GM18520 (cell line): ENCODE results near the gene ZYG11B.
"Not testable (repeated sequence)": the region's sequence is repeated elsewhere in the genome, so short reads cannot be mapped to it uniquely, and the experiment has no call there.

ENCODE experiments used
- ATAC-seq: cut with Tn5 transposase; IDR thresholded peaks from one replicate; pipeline ENCODE4 v1.9.1; 2021; ENCODE audit not compliant: unreplicated experiment

ZYG11B gene

DNA sequence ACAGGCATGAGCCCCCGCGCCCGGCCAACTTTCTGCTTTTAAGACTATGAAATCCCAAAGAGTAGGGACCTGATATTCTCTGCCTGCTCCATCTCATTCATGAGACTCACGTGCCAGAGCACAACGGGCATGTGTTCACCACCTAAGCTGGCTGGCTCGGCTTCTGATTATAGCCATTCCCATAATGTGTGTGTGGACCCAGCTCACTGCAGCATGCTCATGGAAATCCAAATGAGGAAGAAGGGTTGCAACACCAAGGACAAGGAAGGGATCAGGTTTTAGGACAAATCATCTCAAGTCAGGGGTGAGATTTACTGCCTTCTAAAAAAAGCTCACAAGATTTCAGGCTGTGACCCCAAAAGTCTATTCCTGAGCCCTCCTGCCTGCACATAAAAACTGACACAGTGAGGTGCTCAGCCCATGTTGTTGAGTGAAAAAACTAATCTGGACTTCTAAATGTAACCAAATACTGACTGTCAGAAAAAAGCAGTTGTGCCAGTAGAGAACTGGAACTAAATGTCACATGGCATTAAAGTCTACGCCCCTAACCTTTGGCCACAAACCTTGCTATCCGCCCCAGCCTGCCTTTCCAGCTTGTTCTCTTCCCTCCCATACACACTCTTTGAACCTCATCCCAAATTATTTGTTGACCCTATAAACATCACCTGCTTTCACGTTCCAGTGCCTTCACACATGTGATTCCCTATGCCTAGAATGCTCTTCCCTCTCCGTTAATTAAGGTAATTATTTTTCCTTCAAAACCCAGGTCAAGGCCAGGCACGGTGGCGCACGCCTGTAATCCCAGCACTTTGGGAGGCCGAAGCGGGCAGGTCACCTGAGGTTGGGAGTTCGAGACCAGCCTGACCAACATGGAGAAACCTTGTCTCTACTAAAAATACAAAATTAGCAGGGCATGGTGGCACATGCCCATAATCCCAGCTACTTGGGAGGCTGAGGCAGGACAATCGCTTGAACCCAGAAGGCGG, 19.0 kb upstream of the ZYG11B start:
- ATAC-seq, result no peak

DNA sequence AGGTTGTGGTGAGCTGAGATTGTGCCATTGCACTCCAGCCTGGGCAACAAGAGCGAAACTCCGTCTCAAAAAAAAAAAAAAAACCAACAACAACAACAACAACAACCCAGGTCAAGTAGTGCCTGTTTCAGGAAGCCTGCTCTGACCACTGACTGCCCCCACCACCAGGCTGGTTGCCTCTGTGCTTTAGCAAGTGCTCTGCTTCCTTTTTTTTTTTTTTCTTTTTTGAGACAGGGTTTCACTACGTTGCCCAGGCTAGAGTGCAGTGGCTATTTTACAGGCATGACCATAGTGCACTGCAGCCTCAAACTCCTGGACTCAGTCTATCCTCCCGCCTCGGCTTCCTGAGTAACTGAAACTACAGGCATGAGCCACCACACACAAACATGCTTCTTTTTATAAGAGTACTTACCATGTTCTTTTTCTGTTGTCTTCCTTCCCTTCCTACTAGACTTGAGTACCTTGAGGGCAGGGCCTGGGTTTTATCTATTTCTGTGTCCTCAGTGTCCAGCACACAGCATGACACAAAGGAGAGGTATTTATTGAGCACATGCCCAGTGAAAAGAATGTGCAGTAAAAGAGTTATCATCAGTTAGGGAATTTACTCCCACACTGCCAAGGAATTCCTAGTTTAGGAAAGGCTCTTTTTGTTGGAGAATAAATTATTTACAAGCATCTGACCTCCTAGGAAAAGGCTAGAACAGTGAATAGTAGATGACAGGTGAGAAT, 18.2 kb upstream of the ZYG11B start:
- no peak for ATAC-seq

GRCh38 chr1:52709016-52709415, 17.2 kb upstream of the ZYG11B start:
- ATAC-seq, result no peak

DNA sequence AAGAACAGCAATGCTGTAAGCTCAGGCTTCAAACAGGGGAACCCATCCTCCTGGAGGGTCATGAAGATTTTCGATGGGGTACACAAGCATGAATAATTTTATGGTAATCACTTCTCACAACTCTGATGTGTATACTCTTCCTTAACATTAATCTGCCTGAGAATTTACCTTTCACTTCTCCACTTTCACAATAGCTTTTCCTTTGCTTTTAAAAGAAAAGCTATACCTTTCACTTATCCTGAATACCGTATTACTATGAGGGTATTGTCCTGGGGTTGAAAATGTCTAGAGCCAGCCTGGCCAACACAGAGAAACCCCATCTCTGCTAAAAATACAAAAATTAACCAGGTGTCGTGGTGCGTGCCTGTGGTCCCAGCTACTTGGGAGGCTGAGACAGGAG, 12.7 kb upstream of the ZYG11B start:
- ATAC-seq, result no peak

DNA sequence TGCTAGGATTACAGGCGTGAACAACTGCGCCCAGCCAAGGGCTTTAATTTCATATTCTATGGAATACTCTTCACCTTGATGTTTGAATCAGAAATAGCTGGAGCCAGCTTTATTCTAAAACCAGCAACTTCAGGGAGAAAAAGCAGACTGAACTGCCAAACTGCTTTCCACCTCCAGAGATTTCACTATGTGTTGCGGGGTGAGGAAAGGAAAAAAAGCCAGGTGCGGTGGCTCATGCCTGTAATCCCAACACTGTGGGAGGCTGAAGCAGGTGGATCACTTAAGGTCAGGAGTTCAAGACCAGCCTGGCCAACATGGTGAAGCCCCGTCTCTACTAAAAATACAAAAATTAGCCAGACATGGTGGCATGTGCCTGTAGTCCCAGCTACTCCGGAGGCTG, 11.0 kb upstream of the ZYG11B start:
- not testable (repeated sequence) for ATAC-seq

DNA sequence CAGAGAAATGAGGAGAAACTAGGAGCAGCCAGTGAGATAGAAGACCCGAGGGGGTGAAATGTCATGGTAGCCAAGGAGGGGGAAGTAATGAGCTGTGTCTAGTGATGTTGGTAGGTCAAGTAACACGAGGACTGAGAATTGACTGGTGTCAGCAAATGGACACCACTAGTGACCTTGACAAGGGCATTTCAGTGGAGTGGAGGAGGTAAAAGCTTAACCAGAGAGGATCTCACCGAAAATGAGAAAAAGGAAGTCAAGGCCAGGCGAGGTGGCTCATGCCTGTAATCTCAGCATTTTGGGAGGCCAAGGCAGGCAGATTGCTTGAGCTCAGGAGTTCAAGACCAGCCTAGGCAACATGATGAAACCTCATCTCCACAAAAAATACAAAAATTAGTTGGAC, 3.0 kb upstream of the ZYG11B start:
- no peak for ATAC-seq

GRCh38 chr1:52725903-52726264, 369 bp upstream of the ZYG11B start:
- no peak for ATAC-seq

DNA sequence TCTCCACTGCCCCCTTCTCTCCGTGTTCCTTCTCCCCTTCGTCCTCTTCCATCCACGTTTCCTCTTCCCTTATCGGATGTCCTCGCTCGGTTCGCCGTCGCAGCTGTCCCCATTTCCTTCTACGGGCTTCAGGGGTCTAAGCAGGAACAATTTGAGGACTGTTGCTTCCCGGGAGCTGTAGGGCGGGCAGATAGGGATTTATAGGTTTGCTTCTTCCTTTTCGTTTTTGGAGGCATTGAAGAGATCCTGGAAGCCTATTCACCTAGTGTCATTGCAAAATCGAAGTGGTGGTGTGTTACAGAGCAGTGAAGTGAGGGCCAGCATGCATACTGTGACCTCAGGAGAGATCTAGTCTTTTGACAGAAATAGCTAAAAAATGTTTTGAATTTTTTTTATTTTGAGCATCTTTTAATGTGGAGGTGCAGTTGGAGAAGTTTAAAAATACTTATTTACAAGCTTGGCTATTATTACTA, 897 bp downstream of the ZYG11B start:
- ATAC-seq, result no peak

DNA sequence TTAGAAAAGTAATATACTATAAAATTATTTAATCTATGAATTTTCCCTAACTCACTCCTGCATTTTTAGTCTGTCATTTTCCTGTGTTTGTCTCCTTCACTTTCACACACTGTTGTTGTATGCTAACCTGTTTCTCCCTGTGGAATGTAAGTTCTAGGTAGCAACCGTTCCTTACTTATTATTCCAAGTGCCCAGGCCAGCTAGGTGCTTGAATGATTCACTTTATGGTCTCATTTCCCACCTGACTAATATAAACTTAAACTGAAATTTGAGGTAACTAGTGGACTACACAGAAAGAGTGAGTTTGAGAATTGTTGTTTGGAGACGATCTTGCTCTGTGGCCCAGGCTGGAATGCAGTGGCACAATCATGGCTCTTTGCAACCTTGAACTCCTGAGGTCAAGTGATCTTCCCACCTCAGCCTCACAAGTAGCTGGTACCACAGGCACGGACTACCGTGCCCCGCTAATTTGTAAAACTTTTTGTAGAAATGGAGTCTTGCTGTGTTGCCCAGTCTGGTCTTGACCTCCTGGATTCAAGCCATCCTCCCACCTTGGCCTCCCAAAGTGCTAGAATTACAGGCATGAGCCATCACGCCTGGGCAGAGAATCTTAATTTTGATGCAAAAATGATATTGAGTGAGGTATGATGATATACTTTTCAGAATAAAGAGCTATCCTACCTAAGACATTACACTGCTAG, 1.9 kb downstream of the ZYG11B start:
- no peak for ATAC-seq

DNA sequence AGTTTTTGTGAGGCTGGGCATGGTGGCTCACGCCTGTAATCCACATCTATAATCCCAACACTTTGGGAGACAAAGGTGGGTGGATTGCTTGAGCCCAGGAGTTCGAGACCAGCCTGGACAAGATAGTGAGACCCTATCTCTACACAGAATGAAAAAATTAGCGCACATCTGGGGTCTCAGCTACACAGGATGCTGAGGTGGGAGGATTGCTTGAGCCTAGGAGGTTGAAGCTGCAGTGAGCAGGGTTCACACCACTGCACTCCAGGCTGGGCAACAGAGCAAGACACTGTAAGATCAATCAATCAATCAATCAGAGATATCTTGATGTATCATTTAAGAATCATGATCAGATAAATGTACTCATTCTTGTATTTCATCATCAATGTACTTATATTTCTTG, 7.1 kb downstream of the ZYG11B start:
- ATAC-seq, result no peak

DNA sequence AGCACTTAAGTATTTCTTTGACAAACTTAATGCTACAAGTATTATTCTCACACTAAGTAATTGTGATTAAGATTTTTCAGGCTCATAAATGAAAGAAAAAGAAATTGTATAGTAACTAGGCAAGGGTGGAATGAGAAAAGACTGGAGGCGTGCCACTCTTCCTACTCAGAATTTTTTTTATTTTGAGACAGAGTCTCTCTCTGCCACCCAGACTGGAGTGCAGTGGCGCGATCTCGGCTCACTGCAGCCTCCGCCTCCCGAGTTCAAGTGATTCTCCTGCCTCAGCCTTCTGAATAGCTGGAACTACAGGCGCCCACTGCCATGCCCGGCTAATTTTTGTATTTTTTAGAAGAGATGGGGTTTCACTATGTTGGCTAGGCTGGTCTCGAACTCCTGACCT, 9.1 kb downstream of the ZYG11B start:
- not testable (repeated sequence) for ATAC-seq

GRCh38 chr1:52738148-52738547, 11.9 kb downstream of the ZYG11B start:
- ATAC-seq, result no peak

DNA sequence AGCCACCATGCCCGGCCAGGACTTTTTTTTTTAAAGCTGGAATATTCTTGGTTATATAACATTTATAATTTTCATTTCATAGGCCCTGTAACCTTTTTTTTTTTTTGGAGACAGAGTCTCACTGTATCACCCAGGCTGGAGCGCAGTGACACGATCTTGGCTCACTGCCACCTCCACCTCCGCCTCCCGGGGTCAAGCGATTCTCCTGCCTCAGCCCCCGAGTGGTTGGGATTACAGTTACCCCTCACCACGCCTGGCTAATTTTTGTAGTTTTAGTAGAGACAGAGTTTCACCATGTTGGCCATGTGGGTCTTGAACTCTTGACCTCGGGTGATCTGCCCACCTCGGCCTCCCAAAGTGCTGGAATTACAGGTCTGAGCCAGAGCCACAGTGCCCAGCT, 12.6 kb downstream of the ZYG11B start:
- no peak for ATAC-seq

DNA sequence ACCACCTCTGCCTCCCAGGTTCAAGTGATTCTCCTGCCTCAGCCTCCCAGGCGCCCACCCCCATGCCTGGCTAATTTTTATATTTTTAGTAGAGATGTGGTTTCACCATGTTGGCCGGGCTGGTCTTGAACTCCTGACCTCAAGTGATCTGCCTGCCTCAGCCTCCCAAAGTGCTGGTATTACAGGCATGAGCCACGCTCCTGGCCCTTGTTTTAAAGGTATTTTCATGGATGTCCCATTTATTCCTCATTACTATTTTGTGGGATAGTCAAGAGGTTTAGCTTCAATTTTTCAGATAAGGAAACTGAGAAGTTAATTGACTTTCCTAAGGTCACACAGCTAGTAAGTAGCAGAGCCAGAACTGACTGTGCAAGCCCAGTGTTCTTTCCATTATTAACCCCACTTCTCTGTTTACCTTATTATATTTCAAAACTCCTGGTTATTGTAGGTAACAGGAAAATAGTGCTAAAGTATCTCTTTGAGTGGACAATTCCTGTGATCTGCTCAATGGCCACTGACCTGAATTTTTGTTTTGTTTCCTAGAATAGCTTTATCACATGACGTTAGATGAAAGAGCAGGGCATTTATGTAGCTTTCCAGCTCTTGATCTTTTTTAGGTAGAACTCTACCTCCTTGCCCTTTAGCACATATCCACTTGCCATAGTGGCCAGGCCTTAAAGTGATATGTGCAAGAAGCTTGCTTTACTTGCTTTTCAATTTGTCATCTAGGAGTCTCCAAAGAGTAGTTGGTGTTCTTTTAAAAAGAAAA, 13.6 kb downstream of the ZYG11B start:
- ATAC-seq, result no peak

DNA sequence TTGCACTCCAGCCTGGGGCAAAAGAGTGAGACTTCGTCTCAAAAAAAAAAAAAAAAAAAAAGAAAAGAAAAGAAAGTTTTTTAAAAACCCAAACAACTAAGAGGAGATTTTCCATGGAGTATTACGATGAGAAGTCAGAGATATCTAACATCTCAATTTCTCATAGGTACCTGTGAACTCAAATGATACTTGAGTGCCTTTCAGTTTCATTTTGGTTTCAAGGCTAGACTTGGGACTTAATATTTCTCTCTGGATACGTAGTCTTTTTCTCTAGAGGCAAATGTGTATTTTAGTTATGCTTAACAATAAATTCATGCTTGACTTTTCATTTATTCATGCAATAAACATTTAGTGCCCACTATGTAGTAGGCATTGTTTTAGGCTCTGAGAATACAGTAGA, 15.0 kb downstream of the ZYG11B start:
- no peak for ATAC-seq

DNA sequence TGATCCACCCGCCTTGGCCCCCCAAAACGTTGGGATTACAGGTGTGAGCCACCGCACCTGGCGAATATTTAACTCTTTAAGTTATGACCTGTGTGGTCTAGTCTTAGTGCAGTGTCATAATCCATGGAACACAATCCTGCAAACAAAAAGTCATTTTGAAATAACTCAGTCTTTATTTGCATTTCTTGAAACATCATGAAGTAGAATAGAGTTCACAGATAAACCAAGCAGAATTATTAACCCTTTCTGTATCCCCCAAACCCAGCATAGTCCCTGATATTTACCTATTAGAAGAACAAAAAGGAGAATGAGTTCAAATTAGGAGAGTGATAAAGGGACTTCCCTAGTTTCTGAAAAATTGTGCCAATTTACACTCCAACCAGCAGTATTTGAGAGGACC, 19.9 kb downstream of the ZYG11B start:
- no peak for ATAC-seq

GRCh38 chr1:52747450-52747849, 21.2 kb downstream of the ZYG11B start:
- no peak for ATAC-seq

GRCh38 chr1:52748119-52748518, 21.9 kb downstream of the ZYG11B start:
- ATAC-seq, result no peak

- ATAC-seq, result not testable (repeated sequence)
These were observed 23.2 kb downstream of the ZYG11B start for GRCh38 chr1:52749496-52749895.

DNA sequence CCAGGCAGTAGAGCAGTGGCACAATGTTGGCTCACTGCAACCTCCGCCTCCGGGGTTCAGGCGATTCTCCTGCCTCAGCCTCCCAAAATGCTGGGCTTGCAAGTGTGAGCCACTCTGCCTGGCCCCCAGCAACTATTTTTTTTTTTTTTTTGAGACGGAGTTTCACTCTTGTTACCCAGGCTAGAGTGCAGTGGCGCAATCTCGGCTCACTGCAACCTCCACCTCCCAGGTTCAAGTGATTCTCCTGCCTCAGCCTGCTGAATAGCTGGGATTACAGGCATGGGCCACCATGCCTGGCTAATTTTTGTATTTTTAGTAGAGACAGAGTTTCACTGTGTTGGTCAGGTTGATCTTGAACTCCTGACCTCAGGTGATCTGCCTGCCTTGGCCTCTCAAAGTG, 23.9 kb downstream of the ZYG11B start:
- ATAC-seq, result not testable (repeated sequence)
